HEK293 (cell line): ENCODE measurements around the gene NPEPL1.
A peak's percentile ranks its signal among the peaks of the same experiment; 100 is the strongest.
"Not testable (repeated sequence)": the region's sequence is repeated elsewhere in the genome, so short reads cannot be mapped to it uniquely, and the experiment has no call there.

Experiments used
- CTCF ChIA-PET: fragments of 350-600 bp; formaldehyde crosslinking; extraction: SDS; loops from one replicate; lab custom pipeline; 2021; ENCODE audit warnings: antibody characterized with exemption; lab: Yijun Ruan, JAX
- POLR2A ChIA-PET: fragments of 300-600 bp; formaldehyde crosslinking; extraction: SDS; loops from one replicate; lab custom pipeline; 2020; ENCODE audit warnings: antibody characterized with exemption, inconsistent platforms; lab: Yijun Ruan, JAX
- H3K27ac ChIP-seq: fragments of 200-500 bp; sonication (Bioruptor generic); 2 replicates; pipeline ENCODE4 v1.5.1; 2014; ENCODE audit warnings: low read depth, low read length, control low read depth, inconsistent platforms; ENCODE audit errors: extremely low read depth
- H3K36me3 ChIP-seq, 2 experiments: fragments of 200-500 bp in 1 of 2; sonication (Bioruptor generic) in 1 of 2; 1 replicate in 1 of 2; 2 replicates in 1 of 2; pipeline ENCODE4 v1.5.1; 2014 to 2017; ENCODE audit warnings: inconsistent platforms in 2 of 2, low read length in 2 of 2; ENCODE audit not compliant: control insufficient read depth in 2 of 2, insufficient read depth in 1 of 2
- H3K4me1 ChIP-seq: fragments of 200-500 bp; sonication (Bioruptor generic); 2 replicates; pipeline ENCODE4 v1.5.1; 2014; ENCODE audit warnings: mild to moderate bottlenecking, low read length, inconsistent platforms; ENCODE audit not compliant: control insufficient read depth, insufficient read depth
- H3K4me3 ChIP-seq: 2 replicates; pipeline ENCODE4 v1.5.1; 2011; ENCODE audit warnings: low read depth, mild to moderate bottlenecking, control low read depth, low read length, moderate library complexity
- H3K9me3 ChIP-seq: fragments of 200-500 bp; sonication (Bioruptor generic); 2 replicates; pipeline ENCODE4 v1.5.1; 2014; ENCODE audit warnings: low read depth, low read length, inconsistent platforms; ENCODE audit not compliant: control insufficient read depth, insufficient read depth
- GFI1B ChIP-seq: fragments of 450-650 bp; formaldehyde crosslinking; IDR thresholded peaks from 2 replicates; pipeline ENCODE4 v1.5.1; 2016; ENCODE audit warnings: missing biosample characterization, missing genetic modification characterization
- RBAK ChIP-seq: fragments of 450-650 bp; formaldehyde crosslinking; IDR thresholded peaks from 2 replicates; pipeline ENCODE4 v1.5.1; 2016; ENCODE audit warnings: missing biosample characterization, missing genetic modification characterization
- ZBTB1 ChIP-seq: fragments of 450-650 bp; formaldehyde crosslinking; IDR thresholded peaks from 2 replicates; pipeline ENCODE4 v1.5.1; 2016; ENCODE audit warnings: missing biosample characterization, missing genetic modification characterization
- ZFP41 ChIP-seq: fragments of 450-650 bp; formaldehyde crosslinking; IDR thresholded peaks from 2 replicates; pipeline ENCODE4 v1.5.1; 2016; ENCODE audit warnings: missing biosample characterization, missing genetic modification characterization, borderline replicate concordance
- ZNF112 ChIP-seq: fragments of 450-650 bp; formaldehyde crosslinking; IDR thresholded peaks from 2 replicates; pipeline ENCODE4 v1.5.0; 2017; ENCODE audit warnings: missing biosample characterization, missing genetic modification characterization
- ZNF114 ChIP-seq: fragments of 450-650 bp; formaldehyde crosslinking; IDR thresholded peaks from 2 replicates; pipeline ENCODE4 v1.5.0; 2017; ENCODE audit warnings: missing biosample characterization, missing genetic modification characterization
- ZNF184 ChIP-seq: fragments of 450-650 bp; IDR thresholded peaks from 2 replicates; pipeline ENCODE4 v1.5.1; 2018; ENCODE audit warnings: missing biosample characterization, mild to moderate bottlenecking, missing genetic modification characterization
- ZNF239 ChIP-seq: fragments of 450-650 bp; formaldehyde crosslinking; IDR thresholded peaks from 2 replicates; pipeline ENCODE4 v1.5.1; 2016; ENCODE audit warnings: missing biosample characterization, missing genetic modification characterization
- ZNF433 ChIP-seq: fragments of 450-650 bp; formaldehyde crosslinking; IDR thresholded peaks from 2 replicates; pipeline ENCODE4 v1.5.1; 2016; ENCODE audit warnings: missing biosample characterization, missing genetic modification characterization, low read depth
- ZNF571 ChIP-seq: fragments of 450-650 bp; formaldehyde crosslinking; IDR thresholded peaks from 2 replicates; pipeline ENCODE4 v1.5.0; 2017; ENCODE audit warnings: missing biosample characterization, missing genetic modification characterization
- ZNF585B ChIP-seq: fragments of 450-650 bp; formaldehyde crosslinking; IDR thresholded peaks from 2 replicates; pipeline ENCODE4 v1.5.1; 2016; ENCODE audit warnings: missing biosample characterization, missing genetic modification characterization
- ZNF76 ChIP-seq: fragments of 450-650 bp; formaldehyde crosslinking; IDR thresholded peaks from 2 replicates; pipeline ENCODE4; 2016; ENCODE audit warnings: low read depth, missing biosample characterization, missing genetic modification characterization, borderline replicate concordance
- TF ChIP-seq, protein P1 (sequence below): fragments of 450-650 bp; formaldehyde crosslinking; IDR thresholded peaks from 2 replicates; pipeline ENCODE4 v1.5.1; 2016; ENCODE audit warnings: missing biosample characterization, missing genetic modification characterization
- TF ChIP-seq, protein P2 (sequence below): fragments of 450-650 bp; formaldehyde crosslinking; IDR thresholded peaks from 2 replicates; pipeline ENCODE4 v1.5.1; 2016; ENCODE audit warnings: missing biosample characterization, missing genetic modification characterization

NPEPL1 gene

DNA sequence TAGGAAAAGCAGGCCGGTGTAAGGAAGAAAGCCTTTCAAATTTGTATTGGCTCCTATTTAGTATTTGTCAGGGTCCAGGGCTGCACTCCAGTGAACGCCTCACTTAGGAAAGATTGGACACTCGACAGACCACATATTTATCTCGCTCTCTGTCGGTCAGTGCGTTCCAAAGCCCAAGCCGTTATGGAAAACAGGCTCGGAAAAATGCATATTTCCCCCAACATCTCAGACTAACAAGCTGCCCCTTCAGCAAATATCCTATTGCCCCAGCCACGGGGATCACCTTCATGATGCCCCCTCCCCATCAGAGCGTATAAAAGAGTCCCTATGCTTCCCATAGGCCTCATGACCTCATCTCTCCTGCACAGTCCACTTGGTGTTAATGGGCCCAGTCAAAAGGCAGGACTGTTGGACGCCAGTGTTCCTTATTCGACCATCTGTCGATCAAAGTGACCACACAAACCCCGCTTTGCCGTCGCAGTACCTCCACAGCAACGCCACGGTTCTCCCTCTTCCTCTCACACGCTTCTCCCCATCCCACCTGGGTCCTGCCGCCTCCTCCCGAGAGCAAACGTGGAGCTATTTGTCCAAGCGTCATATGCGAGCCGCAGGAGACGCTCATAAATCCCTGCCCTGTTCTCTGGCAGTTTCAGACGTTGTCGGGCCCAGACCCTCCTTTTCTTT is 63.3 kb downstream of the NPEPL1 start (continued):
- TF ChIP-seq, protein P1, sequence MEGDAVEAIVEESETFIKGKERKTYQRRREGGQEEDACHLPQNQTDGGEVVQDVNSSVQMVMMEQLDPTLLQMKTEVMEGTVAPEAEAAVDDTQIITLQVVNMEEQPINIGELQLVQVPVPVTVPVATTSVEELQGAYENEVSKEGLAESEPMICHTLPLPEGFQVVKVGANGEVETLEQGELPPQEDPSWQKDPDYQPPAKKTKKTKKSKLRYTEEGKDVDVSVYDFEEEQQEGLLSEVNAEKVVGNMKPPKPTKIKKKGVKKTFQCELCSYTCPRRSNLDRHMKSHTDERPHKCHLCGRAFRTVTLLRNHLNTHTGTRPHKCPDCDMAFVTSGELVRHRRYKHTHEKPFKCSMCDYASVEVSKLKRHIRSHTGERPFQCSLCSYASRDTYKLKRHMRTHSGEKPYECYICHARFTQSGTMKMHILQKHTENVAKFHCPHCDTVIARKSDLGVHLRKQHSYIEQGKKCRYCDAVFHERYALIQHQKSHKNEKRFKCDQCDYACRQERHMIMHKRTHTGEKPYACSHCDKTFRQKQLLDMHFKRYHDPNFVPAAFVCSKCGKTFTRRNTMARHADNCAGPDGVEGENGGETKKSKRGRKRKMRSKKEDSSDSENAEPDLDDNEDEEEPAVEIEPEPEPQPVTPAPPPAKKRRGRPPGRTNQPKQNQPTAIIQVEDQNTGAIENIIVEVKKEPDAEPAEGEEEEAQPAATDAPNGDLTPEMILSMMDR (tag by site-specific recombination): no peak
- TF ChIP-seq, protein P2, sequence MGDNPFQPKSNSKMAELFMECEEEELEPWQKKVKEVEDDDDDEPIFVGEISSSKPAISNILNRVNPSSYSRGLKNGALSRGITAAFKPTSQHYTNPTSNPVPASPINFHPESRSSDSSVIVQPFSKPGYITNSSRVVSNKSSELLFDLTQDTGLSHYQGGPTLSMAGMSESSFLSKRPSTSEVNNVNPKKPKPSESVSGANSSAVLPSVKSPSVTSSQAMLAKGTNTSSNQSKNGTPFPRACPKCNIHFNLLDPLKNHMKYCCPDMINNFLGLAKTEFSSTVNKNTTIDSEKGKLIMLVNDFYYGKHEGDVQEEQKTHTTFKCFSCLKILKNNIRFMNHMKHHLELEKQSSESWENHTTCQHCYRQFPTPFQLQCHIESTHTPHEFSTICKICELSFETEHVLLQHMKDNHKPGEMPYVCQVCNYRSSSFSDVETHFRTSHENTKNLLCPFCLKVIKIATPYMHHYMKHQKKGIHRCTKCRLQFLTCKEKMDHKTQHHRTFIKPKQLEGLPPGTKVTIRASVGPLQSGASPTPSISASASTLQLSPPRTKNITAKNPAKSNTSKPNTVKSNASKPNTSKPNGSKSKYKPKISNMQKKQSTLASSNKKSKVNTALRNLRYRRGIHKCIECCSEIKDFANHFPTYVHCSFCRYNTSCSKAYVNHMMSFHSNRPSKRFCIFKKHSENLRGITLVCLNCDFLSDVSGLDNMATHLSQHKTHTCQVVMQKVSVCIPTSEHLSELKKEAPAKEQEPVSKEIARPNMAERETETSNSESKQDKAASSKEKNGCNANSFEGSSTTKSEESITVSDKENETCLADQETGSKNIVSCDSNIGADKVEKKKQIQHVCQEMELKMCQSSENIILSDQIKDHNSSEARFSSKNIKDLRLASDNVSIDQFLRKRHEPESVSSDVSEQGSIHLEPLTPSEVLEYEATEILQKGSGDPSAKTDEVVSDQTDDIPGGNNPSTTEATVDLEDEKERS (tag by site-specific recombination): no peak
- TF ChIP-seq ZFP41 (tag by site-specific recombination) (no peak), ZNF571 (tag by site-specific recombination) (no peak), GFI1B (no peak), ZNF76 (tag by site-specific recombination) (no peak), ZNF239 (tag by site-specific recombination) (no peak), ZNF114 (no peak)

DNA sequence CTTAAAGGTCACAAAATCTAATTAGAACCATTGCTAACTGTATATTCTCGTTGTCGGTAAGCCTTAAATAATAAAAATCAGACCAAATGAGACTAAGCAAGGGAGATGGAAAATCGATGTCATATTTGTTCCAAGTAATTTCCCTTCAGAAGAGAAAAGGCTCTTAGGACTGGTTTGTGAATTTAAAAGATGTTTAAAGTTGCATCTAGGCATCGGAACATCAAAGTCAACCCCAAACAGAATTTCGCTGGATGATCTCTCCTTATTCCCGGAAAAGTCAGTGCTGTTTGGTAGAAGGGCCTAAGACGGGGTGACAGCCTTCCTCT is 63.8 kb downstream of the NPEPL1 start:
- Histone ChIP-seq H3K9me3 (no peaks in the 10 kb centered on the region), H3K4me1 (no peaks in the 10 kb centered on the region), H3K4me3 (no peak overlapping the region), H3K27ac (no peak overlapping the region), H3K36me3 (no peaks in the 10 kb centered on the region)
- ChIA-PET POLR2A (no interaction called here), CTCF (no interaction called here)
- no peak for TF ChIP-seq ZBTB1
- no peak for TF ChIP-seq ZNF184 (tag by site-specific recombination)
- TF ChIP-seq ZNF433 (tag by site-specific recombination): no peak
- TF ChIP-seq ZNF112 (tag by site-specific recombination): no peak

DNA sequence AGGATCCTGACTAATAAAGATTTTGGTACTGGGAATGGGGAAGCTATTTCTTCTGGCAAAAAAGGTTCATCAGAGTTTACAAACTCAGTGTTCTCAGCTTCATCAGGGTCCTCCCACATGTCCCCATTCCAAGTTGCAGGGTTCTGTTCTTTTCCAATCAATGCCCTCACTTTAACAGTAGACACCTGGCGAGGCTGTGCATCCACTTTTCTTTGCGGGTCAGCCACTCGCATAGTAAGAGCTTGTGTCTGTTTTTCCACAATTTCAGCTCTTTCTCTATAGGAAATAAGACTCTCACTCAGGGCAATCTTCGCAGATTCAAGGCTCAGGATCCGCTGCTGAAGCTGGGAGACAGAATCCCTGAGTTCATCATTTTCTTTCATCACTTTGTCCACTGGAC is 65.0 kb downstream of the NPEPL1 start:
- H3K36me3 ChIP-seq, H3K9me3 ChIP-seq, H3K4me3 ChIP-seq, H3K27ac ChIP-seq, H3K4me1 ChIP-seq, POLR2A ChIA-PET: not testable (repeated sequence)
- CTCF ChIA-PET: interaction anchor here (0.6 kb wide), 1 partner anchor 768 kb away, joined by 3 read pairs; no protein-coding TSS in a partner anchor

DNA sequence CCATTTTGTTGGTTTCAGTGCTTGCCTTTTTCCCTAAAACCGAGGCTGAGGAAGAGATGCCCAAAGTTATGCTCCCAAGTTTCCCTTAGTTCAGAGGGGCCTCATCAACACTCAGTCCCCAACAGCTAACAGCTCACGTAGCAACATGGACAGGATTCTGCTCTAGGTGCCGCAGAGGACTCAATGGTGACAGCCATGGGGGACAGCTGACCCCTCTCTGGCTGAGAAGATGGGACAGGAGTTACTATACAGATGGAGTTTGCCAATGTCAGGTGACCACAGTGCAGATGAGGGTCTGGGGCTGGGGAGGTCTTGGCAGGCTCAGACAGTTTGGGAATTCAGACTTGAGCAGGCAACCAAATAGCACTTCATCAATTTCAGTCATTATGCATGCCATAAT is 67.3 kb downstream of the NPEPL1 start:
- no peaks in the 10 kb centered on the region for H3K4me1 ChIP-seq
- POLR2A ChIA-PET: no interaction called here
- CTCF ChIA-PET: no interaction called here

More for the DNA sequence above, 67.3 kb downstream of the NPEPL1 start:
- Histone ChIP-seq H3K9me3 (no peaks in the 10 kb centered on the region), H3K27ac (no peak overlapping the region), H3K36me3 (no peaks in the 10 kb centered on the region), H3K4me3 (no peak overlapping the region)
- TF ChIP-seq RBAK (tag by site-specific recombination) (no peak), ZNF585B (tag by site-specific recombination) (peak; percentile 30; the same call in 1 of the 2 replicates)
